HEK293T (cell line): ENCODE data around the gene EPHB2.

Experiments used
- CTCF ChIA-PET: fragments of 350-600 bp; formaldehyde crosslinking; extraction: SDS; loops from one replicate; lab custom pipeline; 2021; ENCODE audit warnings: antibody characterized with exemption, inconsistent platforms; lab: Yijun Ruan, JAX
- POLR2A ChIA-PET: fragments of 350-600 bp; formaldehyde crosslinking; extraction: SDS; loops from one replicate; lab custom pipeline; 2020; ENCODE audit warnings: antibody characterized with exemption, inconsistent platforms; lab: Yijun Ruan, JAX
- DNase-seq: peaks from one replicate; pipeline ENCODE4 v3.0.0; 2012; ENCODE audit warnings: mixed read lengths; ENCODE audit errors: extremely low spot score
- ARNT ChIP-seq: fragments of 450-650 bp; IDR thresholded peaks from 2 replicates; pipeline ENCODE4 v1.6.1; 2017; ENCODE audit warnings: mild to moderate bottlenecking
- BHLHE40 ChIP-seq: fragments of 450-650 bp; IDR thresholded peaks from 2 replicates; pipeline ENCODE4 v1.6.1; 2016; ENCODE audit warnings: mild to moderate bottlenecking, moderate library complexity, borderline replicate concordance
- CTBP1 ChIP-seq: fragments of 450-650 bp; IDR thresholded peaks from 2 replicates; pipeline ENCODE4 v1.6.1; 2016; ENCODE audit warnings: borderline replicate concordance
- ELF4 ChIP-seq: fragments of 450-650 bp; IDR thresholded peaks from 2 replicates; pipeline ENCODE4 v1.6.1; 2017; ENCODE audit warnings: antibody characterized with exemption
- FOXA1 ChIP-seq: fragments of 450-650 bp; IDR thresholded peaks from 2 replicates; pipeline ENCODE4 v1.6.1; 2016; ENCODE audit warnings: mild to moderate bottlenecking
- FOXK2 ChIP-seq: fragments of 450-650 bp; IDR thresholded peaks from 2 replicates; pipeline ENCODE4 v1.6.1; 2016; ENCODE audit warnings: mild to moderate bottlenecking
- FOXM1 ChIP-seq: fragments of 450-650 bp; IDR thresholded peaks from 2 replicates; pipeline ENCODE4 v1.6.1; 2017; ENCODE audit warnings: mild to moderate bottlenecking, borderline replicate concordance
- HDGF ChIP-seq: fragments of 450-650 bp; IDR thresholded peaks from 2 replicates; pipeline ENCODE4 v1.6.1; 2017; ENCODE audit warnings: antibody characterized with exemption, borderline replicate concordance
- L3MBTL2 ChIP-seq: fragments of 450-650 bp; conservative IDR thresholded peaks from 2 replicates; pipeline ENCODE4 v1.6.1; 2016; ENCODE audit warnings: mild to moderate bottlenecking
- LEF1 ChIP-seq: fragments of 450-650 bp; IDR thresholded peaks from 2 replicates; pipeline ENCODE4 v1.6.1; 2017; ENCODE audit warnings: mild to moderate bottlenecking, borderline replicate concordance
- NFRKB ChIP-seq: fragments of 450-650 bp; IDR thresholded peaks from 2 replicates; pipeline ENCODE4 v1.6.1; 2016; ENCODE audit warnings: mild to moderate bottlenecking, moderate library complexity
- SP1 ChIP-seq: fragments of 450-650 bp; IDR thresholded peaks from 2 replicates; pipeline ENCODE4 v1.6.1; 2017
- SUZ12 ChIP-seq: fragments of 450-650 bp; IDR thresholded peaks from 2 replicates; pipeline ENCODE4 v1.6.1; 2016; ENCODE audit warnings: mild to moderate bottlenecking
- TARDBP ChIP-seq: fragments of 450-650 bp; IDR thresholded peaks from 2 replicates; pipeline ENCODE4 v1.6.1; 2016
- ZNF384 ChIP-seq: fragments of 450-650 bp; IDR thresholded peaks from 2 replicates; pipeline ENCODE4 v1.6.1; 2016
- TF ChIP-seq, protein P1 (sequence below): fragments of 450-650 bp; IDR thresholded peaks from 2 replicates; pipeline ENCODE4 v1.6.1; 2016

EPHB2 gene

GRCh38 chr1:22949822-22950331 is 239.2 kb downstream of the EPHB2 start:
- TF ChIP-seq, protein P1, sequence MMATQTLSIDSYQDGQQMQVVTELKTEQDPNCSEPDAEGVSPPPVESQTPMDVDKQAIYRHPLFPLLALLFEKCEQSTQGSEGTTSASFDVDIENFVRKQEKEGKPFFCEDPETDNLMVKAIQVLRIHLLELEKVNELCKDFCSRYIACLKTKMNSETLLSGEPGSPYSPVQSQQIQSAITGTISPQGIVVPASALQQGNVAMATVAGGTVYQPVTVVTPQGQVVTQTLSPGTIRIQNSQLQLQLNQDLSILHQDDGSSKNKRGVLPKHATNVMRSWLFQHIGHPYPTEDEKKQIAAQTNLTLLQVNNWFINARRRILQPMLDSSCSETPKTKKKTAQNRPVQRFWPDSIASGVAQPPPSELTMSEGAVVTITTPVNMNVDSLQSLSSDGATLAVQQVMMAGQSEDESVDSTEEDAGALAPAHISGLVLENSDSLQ: no peak
- no peak for TF ChIP-seq FOXK2
- no peak for TF ChIP-seq ZNF384
- TF ChIP-seq BHLHE40: no peak
- no peak for TF ChIP-seq ELF4
- no peak for TF ChIP-seq FOXM1
- no peak for TF ChIP-seq LEF1
- TF ChIP-seq NFRKB: no peak
- TF ChIP-seq FOXA1: no peak
- TF ChIP-seq TARDBP: no peak
- no peak for TF ChIP-seq CTBP1
- no peak for TF ChIP-seq SUZ12
- TF ChIP-seq HDGF: no peak
- no peak for TF ChIP-seq SP1
- DNase-seq: no peak
- CTCF ChIA-PET: no interaction called here
- POLR2A ChIA-PET: no interaction called here

GRCh38 chr1:22951796-22952195 is 241.2 kb downstream of the EPHB2 start:
- TF ChIP-seq FOXK2 (no peak), SUZ12 (no peak), BHLHE40 (no peak), HDGF (no peak), CTBP1 (no peak), ELF4 (no peak), L3MBTL2 (no peak), TARDBP (no peak), LEF1 (no peak), SP1 (no peak), ZNF384 (no peak), FOXA1 (no peak), NFRKB (no peak), FOXM1 (no peak), ARNT (no peak)
- TF ChIP-seq, protein P1: no peak
- POLR2A ChIA-PET: no interaction called here
- CTCF ChIA-PET: no interaction called here
- DNase-seq: no peak

DNA sequence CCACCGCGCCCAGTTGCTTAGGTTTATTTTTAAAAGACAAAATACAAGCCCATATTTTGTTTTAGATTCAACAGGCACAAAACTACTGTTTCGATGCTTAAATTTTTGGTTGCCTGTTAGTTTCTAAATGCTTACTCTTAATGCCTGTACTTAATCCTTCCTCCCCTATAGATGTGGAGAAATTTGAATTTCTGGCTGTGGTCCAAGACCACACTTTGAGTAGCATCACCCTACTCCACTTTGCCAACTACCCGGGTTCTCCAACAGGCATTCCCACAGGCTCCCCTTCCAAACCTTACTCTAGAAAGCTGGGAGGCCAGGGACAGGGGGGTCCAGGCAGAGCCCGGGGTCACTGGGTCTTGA is 242.0 kb downstream of the EPHB2 start:
- ChIA-PET CTCF (no interaction called here), POLR2A (no interaction called here)
- no peak for TF ChIP-seq ELF4
- TF ChIP-seq, protein P1: no peak
- no peak for TF ChIP-seq FOXA1
- TF ChIP-seq FOXK2: no peak
- TF ChIP-seq FOXM1: no peak
- TF ChIP-seq ZNF384: no peak
- no peak for TF ChIP-seq SP1
- TF ChIP-seq ARNT: no peak
- no peak for TF ChIP-seq SUZ12
- TF ChIP-seq TARDBP: no peak
- TF ChIP-seq CTBP1: no peak
- no peak for TF ChIP-seq NFRKB
- TF ChIP-seq L3MBTL2: no peak
- no peak for TF ChIP-seq HDGF
- DNase-seq: no peak

DNA sequence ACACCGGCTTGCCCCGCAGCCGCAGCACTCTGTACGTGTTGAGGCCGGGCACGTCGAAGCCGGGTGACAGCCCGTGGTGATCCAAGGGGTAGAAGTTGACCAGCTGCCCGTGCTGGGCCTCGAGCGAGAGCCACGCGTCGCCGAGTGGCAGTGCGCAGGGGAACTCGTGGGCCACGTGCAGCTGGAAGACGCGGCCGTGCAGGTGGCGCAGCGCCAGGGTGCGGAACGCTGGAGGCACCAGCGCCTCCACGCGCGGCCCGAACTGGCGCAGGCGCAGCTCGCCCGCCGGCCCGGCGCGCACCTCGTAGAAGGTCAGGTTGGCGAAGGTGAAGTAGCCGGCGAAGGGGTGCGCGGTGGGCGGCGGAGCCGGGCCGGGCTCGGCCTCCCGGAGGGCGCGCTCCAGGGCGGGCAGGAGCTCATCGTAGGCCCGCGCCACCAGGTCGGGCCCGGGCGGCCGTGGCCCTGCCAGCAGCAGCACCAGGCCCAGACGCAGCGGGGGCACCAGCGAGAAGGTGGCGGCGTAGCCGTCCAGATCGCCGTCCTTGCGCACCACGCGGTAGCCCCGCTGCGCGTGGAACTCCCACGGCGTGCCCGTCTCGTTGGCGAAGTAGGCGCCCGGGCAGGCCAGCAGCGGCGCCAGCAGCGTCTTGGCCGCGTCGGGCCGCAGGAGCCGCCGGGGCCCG is 242.6 kb downstream of the EPHB2 start:
- CTCF ChIA-PET: no interaction called here
- POLR2A ChIA-PET: no interaction called here
- TF ChIP-seq TARDBP: no peak
- TF ChIP-seq HDGF: no peak
- no peak for TF ChIP-seq SUZ12
- no peak for TF ChIP-seq CTBP1
- no peak for TF ChIP-seq ARNT
- TF ChIP-seq SP1: no peak
- TF ChIP-seq FOXM1: no peak
- no peak for TF ChIP-seq BHLHE40
- no peak for TF ChIP-seq ZNF384
- TF ChIP-seq L3MBTL2: no peak
- TF ChIP-seq ELF4: no peak
- no peak for TF ChIP-seq LEF1
- TF ChIP-seq FOXK2: no peak
- TF ChIP-seq NFRKB: no peak

GRCh38 chr1:22953740-22954141 is 243.1 kb downstream of the EPHB2 start:
- DNase-seq: no peak
- POLR2A ChIA-PET: no interaction called here
- CTCF ChIA-PET: no interaction called here
- TF ChIP-seq SP1 (no peak), L3MBTL2 (no peak), NFRKB (no peak), FOXK2 (no peak), BHLHE40 (no peak)
- TF ChIP-seq, protein P1: no peak

More for the DNA sequence above, 242.6 kb downstream of the EPHB2 start:
- no peak for DNase-seq
